ENCODE data around the gene AP5B1. TPM values are rescaled to one million over a fixed set of nuclear protein-coding genes. Genes with fewer than 3 reads are reported as not detected.
A peak's percentile ranks its signal among the peaks of the same experiment; 100 is the strongest.

Gene AP5B1
- total RNA-seq, 1 donor from 2014 or later: 3.6 TPM

DNA sequence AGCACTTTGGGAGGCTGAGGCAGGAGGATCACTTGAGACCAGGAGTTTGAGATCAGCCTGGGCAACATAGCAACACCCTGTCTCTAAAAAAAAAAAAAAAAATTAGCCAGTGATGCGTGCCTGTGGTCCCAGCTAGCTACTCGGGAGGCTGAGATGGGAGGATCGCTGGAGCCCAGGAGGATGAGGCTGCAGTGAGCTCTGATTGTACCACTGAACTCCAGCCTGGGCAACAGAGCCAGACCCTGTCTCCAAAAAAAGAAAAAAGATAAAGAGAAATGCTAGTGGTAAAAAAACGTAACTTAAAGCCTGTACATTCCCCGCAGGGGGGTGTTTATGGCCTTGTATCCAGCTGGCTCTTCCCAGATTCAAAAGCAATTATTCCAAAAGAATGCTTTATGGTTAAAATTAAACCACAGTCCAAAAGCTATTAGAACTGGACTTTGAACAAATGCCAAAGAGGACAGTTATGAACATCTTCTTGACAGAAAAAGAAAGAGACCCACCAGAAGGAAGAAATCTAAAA, 36.6 kb upstream of the AP5B1 start:
- no peak for DNase-seq (ENCODE audit: low spot score)
- H3K79me2 ChIP-seq (ENCODE audit: low read depth): no peaks in the 10 kb centered on the region
- H3K4me3 Mint-ChIP-seq: peak overlapping the region; percentile 84
- H2AFZ ChIP-seq (replicated peaks): peak overlapping the region; percentile 55
- no peaks in the 10 kb centered on the region for H3K9me3 Mint-ChIP-seq
- H3K27ac Mint-ChIP-seq: no peak overlapping the region
- H3K27ac ChIP-seq: no peak overlapping the region
- no peaks in the 10 kb centered on the region for H3K36me3 ChIP-seq
- peaks cover 2% of the 10 kb centered on the region for H3K27me3 Mint-ChIP-seq (ENCODE audit: insufficient read depth, low read depth)
- no peaks in the 10 kb centered on the region for H3F3A ChIP-seq (ENCODE audit: low read depth)
- peaks cover 4% of the 10 kb centered on the region for H3K36me3 Mint-ChIP-seq
- H3K9me3 ChIP-seq (ENCODE audit: low read depth): no peaks in the 10 kb centered on the region
- TF ChIP-seq, protein P1, sequence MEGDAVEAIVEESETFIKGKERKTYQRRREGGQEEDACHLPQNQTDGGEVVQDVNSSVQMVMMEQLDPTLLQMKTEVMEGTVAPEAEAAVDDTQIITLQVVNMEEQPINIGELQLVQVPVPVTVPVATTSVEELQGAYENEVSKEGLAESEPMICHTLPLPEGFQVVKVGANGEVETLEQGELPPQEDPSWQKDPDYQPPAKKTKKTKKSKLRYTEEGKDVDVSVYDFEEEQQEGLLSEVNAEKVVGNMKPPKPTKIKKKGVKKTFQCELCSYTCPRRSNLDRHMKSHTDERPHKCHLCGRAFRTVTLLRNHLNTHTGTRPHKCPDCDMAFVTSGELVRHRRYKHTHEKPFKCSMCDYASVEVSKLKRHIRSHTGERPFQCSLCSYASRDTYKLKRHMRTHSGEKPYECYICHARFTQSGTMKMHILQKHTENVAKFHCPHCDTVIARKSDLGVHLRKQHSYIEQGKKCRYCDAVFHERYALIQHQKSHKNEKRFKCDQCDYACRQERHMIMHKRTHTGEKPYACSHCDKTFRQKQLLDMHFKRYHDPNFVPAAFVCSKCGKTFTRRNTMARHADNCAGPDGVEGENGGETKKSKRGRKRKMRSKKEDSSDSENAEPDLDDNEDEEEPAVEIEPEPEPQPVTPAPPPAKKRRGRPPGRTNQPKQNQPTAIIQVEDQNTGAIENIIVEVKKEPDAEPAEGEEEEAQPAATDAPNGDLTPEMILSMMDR (IDR thresholded peaks at IDR 0.05): no peak
- peak; percentile 24 for TF ChIP-seq EZH2phosphoT487 (IDR thresholded peaks at IDR 0.05)
- H3K4me3 ChIP-seq: peak overlapping the region; percentile 62
- H3K4me2 ChIP-seq: peak overlapping the region; percentile 77
- H4K20me1 ChIP-seq (ENCODE audit: low read depth): no peaks in the 10 kb centered on the region
- peaks cover 12% of the 10 kb centered on the region for H3K4me1 Mint-ChIP-seq
- H3K27me3 ChIP-seq: peaks cover 16% of the 10 kb centered on the region
- no peak overlapping the region for H3K9ac ChIP-seq
- no peaks in the 10 kb centered on the region for H3K4me1 ChIP-seq

DNA sequence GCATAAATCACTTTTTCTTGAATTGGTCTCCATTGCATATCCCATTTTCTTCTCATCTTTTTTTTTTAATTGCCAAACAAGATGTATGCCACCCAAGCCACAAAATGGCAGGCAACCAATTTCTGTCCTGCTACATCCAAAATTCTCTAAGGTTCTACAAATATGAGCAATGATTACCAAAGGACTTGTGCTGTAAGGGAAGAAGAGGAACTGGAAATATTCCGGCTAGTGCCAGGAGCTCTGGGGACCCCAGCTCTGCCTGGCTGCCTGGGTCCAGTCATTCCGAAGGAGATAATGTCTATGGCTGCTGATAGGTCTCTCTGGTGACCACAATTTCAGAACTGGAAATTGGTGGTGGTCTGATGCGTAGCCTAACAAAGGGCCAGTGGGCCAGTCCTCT, 35.9 kb upstream of the AP5B1 start:
- Histone ChIP-seq H3K4me3 (no peak overlapping the region), H3K4me1 (no peaks in the 10 kb centered on the region), H3K79me2 (ENCODE audit: low read depth) (no peaks in the 10 kb centered on the region), H3K9me3 (ENCODE audit: low read depth) (no peaks in the 10 kb centered on the region), H3K9ac (no peak overlapping the region), H3K4me2 (no peak overlapping the region), H3K27ac (no peak overlapping the region), H3F3A (ENCODE audit: low read depth) (no peaks in the 10 kb centered on the region), H3K36me3 (no peaks in the 10 kb centered on the region), H3K27me3 (peaks cover 16% of the 10 kb centered on the region), H4K20me1 (ENCODE audit: low read depth) (no peaks in the 10 kb centered on the region), H2AFZ (replicated peaks) (no peak overlapping the region)
- peak overlapping the region; percentile 84 for H3K4me3 Mint-ChIP-seq
- no peak overlapping the region for H3K27ac Mint-ChIP-seq
- DNase-seq (ENCODE audit: low spot score): no peak
- H3K27me3 Mint-ChIP-seq (ENCODE audit: insufficient read depth, low read depth): peaks cover 2% of the 10 kb centered on the region
- no peaks in the 10 kb centered on the region for H3K9me3 Mint-ChIP-seq
- TF ChIP-seq EZH2phosphoT487 (IDR thresholded peaks at IDR 0.05) (no peak), EZH2 (IDR thresholded peaks at IDR 0.05) (no peak)
- TF ChIP-seq, protein P1 (IDR thresholded peaks at IDR 0.05): no peak
- H3K4me1 Mint-ChIP-seq: peaks cover 12% of the 10 kb centered on the region
- peaks cover 4% of the 10 kb centered on the region for H3K36me3 Mint-ChIP-seq

DNA sequence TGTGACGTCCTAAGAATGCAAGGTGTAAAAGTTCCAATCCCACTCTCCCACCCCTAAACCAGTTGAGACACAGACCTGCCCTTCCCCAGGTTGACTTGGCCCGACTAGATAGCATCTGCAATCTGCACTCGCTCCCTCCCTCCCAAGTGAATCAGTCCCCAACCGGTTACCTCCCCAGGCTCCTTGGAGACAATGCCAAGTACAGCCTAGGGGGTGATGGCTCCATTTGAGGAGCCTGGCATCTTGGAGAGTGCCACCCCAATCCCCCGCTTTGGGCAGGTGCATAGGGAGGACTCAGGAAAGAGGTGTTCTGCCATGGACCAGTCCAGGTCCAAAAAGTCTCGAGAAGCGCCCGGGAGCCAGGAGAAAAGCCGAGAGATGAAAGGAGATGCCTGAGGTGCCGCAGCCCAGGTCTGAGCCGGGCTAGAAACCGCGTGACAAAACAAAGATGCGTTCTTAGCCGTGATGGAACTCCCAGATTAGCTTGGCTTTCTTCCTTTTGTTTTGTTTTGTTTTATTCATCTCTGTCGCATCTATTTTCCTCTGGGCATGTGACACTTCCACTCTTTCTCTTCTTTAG, 34.3 kb upstream of the AP5B1 start:
- Histone ChIP-seq H3K4me1 (no peaks in the 10 kb centered on the region), H4K20me1 (ENCODE audit: low read depth) (no peaks in the 10 kb centered on the region), H3K36me3 (no peaks in the 10 kb centered on the region), H3K27ac (no peak overlapping the region), H3K9ac (no peak overlapping the region), H3K79me2 (ENCODE audit: low read depth) (no peaks in the 10 kb centered on the region), H3K27me3 (peaks cover 16% of the 10 kb centered on the region), H3K9me3 (ENCODE audit: low read depth) (no peaks in the 10 kb centered on the region), H3K4me2 (no peak overlapping the region), H2AFZ (replicated peaks) (no peak overlapping the region), H3F3A (ENCODE audit: low read depth) (no peaks in the 10 kb centered on the region), H3K4me3 (no peak overlapping the region)
- no peaks in the 10 kb centered on the region for H3K9me3 Mint-ChIP-seq
- no peak overlapping the region for H3K4me3 Mint-ChIP-seq
- TF ChIP-seq EZH2phosphoT487 (IDR thresholded peaks at IDR 0.05) (no peak), EZH2 (IDR thresholded peaks at IDR 0.05) (no peak)
- TF ChIP-seq, protein P1 (IDR thresholded peaks at IDR 0.05): no peak
- no peak for DNase-seq (ENCODE audit: low spot score)
- H3K36me3 Mint-ChIP-seq: peaks cover 4% of the 10 kb centered on the region
- H3K27ac Mint-ChIP-seq: no peak overlapping the region
- peaks cover 9% of the 10 kb centered on the region for H3K4me1 Mint-ChIP-seq
- no peaks in the 10 kb centered on the region for H3K27me3 Mint-ChIP-seq (ENCODE audit: insufficient read depth, low read depth)
